NCI-H510A treated with DMSO at 0.1 percent for 48 hours (cell line): ENCODE measurements around the gene MORC3.
A peak's percentile ranks its signal among the peaks of the same experiment; 100 is the strongest.
"Not testable (repeated sequence)": the region's sequence is repeated elsewhere in the genome, so short reads cannot be mapped to it uniquely, and the experiment has no call there.

Experiments used
- DNase-seq: peaks from one replicate; lab custom pipeline; 2025; lab: John Stamatoyannopoulos, UW

The MORC3 gene, protein sequence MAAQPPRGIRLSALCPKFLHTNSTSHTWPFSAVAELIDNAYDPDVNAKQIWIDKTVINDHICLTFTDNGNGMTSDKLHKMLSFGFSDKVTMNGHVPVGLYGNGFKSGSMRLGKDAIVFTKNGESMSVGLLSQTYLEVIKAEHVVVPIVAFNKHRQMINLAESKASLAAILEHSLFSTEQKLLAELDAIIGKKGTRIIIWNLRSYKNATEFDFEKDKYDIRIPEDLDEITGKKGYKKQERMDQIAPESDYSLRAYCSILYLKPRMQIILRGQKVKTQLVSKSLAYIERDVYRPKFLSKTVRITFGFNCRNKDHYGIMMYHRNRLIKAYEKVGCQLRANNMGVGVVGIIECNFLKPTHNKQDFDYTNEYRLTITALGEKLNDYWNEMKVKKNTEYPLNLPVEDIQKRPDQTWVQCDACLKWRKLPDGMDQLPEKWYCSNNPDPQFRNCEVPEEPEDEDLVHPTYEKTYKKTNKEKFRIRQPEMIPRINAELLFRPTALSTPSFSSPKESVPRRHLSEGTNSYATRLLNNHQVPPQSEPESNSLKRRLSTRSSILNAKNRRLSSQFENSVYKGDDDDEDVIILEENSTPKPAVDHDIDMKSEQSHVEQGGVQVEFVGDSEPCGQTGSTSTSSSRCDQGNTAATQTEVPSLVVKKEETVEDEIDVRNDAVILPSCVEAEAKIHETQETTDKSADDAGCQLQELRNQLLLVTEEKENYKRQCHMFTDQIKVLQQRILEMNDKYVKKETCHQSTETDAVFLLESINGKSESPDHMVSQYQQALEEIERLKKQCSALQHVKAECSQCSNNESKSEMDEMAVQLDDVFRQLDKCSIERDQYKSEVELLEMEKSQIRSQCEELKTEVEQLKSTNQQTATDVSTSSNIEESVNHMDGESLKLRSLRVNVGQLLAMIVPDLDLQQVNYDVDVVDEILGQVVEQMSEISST

DNA sequence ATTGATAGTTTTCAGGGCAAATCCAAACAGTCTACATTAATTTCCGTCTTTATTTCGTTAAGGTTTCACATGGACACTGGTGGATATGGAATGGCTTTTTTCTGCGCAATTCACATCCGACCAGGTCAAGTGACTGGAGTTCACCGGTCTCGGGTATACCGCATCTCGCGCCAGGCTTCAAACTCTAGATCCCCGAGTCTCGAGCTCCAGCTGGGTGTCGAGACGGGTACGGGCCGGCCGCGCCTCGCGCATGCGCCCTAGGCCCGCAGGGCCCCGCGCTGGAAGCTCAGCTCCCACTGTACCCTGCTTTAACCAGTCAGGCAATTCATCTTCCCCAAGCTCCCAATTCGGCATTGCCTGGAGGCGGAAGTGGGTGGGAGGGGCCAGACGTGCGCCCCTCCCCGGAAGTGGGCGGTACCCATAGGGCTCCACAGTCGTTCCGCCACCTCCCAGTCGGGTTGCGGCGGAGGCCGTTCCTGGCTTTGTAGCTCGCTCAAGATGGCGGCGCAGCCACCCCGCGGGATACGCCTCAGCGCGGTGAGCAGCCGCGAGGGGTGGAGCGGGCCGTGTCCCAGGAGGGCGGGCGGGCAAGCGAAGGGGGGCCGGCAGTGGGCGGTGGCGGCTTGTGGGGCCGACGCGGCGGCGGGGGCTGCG lies at the start of gene MORC3:
Gene MORC3, plus strand, starts transcription at position 431 of the 654 bp plus-strand sequence. Its CDS starts 68 bp downstream, at position 499.
- peak; percentile 98 for DNase-seq

DNA sequence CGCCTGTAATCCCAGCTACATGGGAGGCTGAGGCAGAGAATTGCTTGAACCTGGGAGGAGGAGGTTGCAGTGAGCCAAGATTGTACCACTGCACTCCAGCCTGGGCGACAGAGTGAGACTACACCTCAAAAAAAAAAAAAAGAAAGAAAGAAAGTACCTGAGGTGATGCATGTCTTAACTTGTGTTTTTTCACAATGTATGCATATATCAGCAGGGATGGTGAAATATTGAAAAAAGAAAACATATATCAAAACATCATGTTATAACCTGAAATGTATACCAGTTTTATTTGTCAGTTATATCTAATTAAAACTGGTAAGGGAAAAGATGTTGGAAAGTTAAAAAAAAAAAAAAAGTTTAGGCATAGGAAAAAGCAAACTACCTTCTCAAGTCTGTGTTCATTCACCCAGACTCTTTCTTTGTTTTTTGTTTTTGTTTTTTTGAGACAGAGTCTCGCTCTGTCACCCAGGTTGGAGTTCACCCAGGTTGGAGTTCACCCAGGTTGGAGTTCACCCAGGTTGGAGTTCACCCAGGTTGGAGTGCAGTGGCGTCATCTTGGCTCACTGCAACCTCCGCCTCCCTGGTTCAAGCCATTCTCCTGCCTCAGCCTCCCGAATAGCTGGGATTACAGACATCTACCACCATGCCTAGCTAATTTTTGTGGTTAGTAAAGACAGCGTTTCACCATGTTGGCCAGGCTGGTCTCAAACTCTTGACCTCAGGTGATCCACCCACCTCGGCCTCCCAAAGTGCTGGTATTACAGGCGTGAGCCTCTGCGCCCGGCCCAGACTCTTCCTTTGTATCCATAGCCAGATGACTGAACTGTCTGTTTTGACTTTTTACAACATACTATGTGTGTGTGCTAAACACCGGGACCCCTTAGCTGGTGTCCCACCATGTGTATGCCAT lies 49.0 kb upstream of the MORC3 start:
- DNase-seq: not testable (repeated sequence)

DNA sequence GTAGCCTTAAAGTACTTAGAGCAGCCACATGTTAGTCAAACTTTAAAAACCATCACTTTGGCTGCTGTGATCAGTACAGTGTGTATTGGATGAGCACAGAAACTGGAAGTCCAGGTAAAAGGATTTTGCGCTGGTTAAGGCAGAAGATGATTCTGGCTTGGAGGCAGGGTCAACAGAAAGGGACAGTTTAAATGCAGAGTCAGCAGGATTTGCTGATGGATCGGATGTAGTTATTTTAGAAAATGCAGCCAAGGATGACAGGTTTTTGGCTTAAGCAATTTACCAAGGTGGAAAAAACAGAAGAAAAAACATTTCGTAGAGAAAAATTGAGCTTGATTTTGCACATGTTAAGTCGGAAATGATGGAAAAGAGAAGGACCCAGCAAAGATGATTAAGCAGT lies 45.9 kb upstream of the MORC3 start:
- no peak for DNase-seq

DNA sequence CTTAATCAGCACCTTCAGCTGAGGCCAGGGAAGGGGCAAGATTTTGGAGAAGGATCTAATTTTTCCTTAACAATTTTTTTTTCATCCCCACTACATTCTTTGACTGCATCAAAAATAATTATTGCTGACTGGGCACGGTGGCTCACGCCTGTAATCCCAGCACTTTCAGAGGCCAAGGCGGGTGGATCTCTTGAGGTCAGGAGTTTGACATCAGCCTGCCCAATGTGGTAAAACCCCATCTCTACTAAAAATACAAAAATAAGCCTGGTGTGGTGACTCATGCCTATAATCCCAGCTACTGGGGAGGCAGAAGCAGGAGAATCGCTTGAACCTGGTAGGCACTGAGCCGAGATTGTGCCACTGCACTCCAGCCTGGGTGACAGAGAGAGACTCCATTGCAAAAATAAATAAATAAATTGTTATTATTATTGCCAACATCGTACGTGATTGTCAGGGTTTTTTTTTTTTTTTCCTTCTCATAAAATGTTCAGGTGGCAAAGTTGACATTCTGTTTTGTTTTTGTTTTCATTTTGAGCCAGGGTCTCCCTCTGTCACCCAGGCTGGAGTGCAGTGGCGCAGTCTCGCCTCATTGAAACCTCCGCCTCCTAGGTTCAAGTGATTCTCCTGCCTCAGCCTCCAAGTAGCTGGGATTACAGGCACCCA lies 37.3 kb upstream of the MORC3 start:
- no peak for DNase-seq

DNA sequence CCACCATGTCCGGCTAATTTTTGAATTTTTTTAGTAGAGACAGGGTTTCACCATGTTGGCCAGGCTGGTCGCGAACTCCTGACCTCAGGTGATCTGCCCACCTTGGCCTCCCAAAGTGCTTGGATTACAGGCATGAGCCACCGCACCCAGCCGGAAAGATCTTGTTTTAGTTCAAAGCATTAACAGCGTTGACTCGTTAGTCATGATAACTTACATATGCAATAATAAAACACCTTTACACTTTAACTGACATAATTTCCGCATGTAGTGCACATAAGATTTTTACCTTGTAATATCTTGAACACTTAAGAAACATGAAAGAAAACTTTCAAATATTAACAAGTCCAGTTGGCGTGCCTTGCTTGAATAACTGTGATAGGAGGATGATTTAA lies 36.8 kb upstream of the MORC3 start:
- DNase-seq: not testable (repeated sequence)

DNA sequence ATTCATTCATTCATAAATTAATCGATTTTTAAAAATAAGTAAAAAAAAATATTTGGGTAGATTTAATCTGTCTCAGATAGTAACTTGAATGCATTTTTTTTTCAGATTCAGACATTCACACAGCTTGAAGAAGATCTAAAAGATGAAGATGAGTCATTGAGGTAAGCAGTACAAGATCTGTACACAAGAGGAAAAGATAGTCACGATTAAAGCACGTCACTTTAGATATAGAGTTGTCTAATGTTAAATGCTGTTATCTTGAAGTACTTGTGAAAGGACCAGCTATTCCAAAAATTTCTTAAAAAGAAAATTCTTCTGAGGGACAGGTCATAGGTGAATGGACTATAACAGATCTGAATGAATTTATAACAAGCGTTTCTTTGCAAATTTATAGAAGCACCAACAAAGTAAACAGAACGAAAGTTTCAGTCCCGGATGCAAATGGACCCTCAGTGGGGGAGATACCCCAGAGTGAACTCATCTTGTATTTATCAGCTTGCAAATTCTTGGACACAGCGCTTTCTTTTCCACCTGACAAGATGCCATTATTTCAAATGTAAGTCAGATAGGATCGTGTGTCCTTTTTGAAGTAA lies 31.2 kb upstream of the MORC3 start:
- no peak for DNase-seq

DNA sequence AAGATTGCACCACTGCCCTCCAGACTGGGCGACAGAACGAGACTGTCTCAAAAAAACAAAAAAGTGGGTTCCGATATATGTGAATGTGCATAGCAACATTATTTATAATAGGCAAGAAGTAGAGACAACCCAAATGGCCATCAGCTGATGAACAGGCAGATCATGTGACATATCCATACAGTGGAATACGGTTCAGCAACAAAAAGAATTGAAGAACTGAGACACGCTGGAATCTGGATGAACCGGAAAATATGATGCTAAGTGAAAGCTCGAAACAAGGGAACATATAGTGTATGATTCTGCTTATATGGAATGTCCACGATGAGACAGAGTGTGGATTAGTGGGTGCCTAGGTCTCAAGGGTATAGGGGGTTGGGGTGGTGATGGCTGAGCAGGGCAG lies 28.5 kb upstream of the MORC3 start:
- no peak for DNase-seq

DNA sequence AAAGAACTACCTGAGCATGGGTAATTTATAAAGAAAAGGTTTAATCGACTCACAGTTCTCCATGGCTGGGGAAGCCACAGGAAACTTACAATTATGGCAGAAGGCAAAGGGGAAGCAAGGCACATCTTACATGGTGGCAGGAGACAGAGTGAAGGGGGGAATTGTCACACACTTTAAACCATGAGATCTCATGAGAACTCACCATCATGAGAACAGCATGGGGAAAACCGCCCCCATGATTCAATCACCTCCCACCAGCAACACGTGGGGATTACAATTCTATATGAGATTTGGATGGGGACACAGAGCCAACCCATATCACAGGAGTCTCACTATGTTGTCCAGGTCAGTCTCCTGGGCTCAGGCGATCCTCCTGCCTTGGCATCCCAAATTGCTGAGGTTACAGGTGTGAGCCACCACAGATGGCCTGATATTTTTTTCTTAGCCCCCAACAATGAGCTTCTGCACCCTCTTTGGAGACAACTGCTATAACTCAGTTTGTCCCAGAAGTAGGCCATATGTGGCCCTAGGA lies 22.5 kb upstream of the MORC3 start:
- DNase-seq: no peak

DNA sequence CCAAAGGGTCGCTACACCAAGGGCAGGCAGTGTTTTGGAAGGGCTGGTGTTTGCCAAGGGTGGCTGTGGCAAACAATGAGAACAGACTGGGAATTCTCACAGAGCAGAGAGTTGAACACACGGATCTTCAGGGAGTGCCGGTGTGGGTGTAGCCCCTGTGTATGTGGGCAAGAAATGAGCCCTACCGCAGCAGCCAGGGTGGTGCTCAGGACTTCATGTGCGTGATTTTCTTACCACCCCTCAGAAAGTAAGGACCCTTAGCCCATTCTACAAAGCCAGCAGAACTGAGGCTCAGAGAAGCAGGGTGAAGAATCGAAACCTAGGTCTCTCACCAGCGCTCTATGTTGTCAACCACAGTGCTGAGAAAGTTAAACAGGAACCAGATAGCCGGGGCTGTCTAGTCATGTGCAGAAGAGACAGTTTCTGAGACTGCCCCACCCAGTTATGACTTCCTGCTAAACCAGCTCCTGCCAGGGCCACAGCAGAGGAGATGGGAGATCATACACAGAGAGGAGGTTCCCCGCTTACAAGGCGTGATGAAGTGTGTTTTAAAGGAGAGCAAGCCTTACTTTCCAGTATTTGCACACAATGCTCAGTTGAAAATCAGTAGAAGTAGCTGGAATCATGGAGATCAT lies 21.9 kb upstream of the MORC3 start:
- peak; percentile 28 for DNase-seq

DNA sequence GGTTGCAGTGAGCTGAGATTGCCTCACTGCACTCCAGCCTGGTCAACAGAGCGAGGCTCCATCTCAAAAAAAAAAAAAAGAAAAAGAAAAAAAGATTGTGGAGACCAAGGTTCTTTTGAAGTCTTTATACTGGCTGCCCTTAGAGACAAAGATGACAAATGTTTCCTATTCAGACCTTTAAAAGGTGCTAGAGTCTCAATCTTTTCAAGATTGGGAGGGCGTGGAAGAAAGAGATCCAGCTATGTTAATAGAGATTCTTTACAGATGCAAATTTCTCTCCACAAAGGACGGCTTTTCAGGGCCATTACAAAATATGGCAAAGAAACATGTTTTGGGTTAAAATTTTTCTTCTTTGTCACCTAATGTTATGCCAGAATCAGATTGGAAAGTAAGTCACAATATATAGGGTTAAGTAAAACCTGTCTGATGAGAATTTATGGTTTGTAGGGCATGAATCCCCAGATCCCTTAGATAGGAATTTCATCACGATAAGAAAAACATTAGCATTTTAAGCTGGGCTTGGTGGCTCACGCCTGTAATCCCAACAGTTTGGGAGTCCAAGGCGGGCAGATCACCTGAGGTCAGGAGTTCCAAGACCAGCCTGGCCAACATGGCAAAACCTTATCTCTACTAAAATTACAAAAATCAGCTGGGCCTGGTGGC lies 13.0 kb upstream of the MORC3 start:
- no peak for DNase-seq

DNA sequence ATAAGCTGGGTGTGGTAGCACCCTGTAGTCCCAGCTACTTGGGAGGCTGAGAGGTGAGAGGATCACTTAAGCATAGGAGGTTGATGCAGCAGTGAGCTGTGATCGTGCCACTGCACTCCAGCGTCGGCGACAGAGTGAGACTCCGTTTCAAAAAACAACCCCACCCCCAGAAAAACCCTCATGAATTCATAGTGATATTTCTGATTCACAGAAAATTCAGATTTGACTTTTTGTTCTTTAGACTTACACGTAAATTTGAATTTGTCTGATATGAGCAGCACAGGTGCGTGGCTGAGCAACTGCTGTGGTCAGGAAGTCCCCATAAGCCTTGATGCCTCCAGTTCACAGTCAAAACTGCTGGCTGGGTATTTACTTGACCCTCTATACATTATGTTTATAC lies 10.0 kb upstream of the MORC3 start:
- no peak for DNase-seq

DNA sequence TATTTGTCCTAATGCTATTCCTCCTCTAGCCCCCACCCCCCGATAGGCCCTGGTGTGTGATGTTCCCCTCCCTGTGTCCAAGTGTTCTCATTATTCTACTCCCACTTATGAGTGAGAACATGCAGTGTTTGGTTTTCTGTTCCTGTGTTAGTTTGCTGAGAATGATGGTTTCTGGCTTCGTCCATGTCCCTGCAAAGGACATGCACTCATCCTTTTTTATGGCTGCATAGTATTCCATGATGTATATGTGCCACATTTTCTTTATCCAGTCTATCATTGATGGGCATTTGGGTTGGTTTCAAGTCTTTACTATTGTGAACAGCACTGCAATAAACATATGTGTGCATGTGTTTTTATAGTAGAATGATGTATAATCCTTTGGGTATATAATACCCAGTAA lies 6.6 kb upstream of the MORC3 start:
- not testable (repeated sequence) for DNase-seq

DNA sequence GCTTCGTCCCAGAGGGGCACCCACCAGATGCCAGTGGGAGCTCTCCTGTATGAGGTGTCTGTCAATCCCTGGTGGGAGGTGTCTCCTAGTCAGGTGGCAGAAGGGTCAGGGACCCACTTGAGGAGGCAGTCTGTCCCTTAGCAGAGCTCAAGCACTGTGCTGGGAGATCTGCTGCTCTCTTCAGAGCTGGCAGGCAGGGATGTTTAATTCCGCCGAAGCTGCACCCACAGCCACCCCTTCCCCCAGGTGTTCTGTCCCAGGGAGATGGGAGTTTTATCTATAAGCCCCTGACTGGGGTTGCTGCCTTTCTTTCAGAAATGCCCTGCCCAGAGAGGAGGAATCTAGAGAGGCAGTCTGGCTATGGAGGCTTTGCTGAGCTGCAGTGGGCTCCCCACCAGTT lies 4.0 kb upstream of the MORC3 start:
- not testable (repeated sequence) for DNase-seq

DNA sequence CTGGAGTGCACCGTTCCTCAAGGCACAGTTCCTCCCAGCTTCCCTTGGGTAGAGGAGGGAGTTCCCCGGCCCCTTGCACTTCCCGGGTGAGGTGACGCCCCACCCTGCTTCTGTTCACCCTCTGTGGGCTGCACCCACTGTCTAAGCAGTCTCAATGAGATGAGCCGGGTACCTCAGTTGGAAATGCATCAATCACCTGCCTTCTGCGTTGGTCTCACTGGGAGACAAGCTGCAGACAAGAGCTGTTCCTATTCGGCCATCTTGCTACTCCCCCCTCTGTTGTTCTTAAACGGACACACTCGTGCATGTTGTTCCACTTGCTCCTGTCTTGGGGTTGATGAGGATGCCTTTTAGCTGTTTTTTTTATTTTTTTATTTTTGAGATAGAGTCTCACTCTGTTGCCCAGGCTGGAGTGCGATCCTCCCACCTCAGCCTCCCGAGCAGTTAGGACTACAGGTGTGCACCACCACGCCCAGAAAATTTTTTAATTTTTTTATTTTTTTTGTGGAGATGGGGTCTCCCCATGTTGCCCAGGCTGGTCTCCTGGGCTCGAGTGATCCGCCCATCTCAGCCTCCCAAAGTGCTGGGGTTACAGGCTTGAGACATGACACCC lies 3.0 kb upstream of the MORC3 start:
- no peak for DNase-seq

DNA sequence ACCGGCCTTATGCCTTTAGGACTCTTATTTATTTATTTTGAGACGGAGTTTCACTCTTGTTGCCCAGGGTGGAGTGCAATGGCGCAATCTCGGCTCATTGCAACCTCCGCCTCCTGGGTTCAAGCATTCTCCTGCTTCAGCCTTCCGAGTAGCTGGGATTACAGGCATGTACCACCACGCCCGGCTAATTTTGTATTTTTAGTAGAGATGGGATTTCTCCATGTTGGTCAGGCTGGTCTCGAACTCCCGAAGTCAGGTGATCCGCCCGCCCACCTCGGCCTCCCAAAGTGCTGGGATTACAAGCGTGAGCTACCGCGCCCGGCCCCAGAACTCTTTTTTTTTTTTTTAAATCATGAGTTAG lies 611 bp upstream of the MORC3 start:
- DNase-seq: not testable (repeated sequence)

DNA sequence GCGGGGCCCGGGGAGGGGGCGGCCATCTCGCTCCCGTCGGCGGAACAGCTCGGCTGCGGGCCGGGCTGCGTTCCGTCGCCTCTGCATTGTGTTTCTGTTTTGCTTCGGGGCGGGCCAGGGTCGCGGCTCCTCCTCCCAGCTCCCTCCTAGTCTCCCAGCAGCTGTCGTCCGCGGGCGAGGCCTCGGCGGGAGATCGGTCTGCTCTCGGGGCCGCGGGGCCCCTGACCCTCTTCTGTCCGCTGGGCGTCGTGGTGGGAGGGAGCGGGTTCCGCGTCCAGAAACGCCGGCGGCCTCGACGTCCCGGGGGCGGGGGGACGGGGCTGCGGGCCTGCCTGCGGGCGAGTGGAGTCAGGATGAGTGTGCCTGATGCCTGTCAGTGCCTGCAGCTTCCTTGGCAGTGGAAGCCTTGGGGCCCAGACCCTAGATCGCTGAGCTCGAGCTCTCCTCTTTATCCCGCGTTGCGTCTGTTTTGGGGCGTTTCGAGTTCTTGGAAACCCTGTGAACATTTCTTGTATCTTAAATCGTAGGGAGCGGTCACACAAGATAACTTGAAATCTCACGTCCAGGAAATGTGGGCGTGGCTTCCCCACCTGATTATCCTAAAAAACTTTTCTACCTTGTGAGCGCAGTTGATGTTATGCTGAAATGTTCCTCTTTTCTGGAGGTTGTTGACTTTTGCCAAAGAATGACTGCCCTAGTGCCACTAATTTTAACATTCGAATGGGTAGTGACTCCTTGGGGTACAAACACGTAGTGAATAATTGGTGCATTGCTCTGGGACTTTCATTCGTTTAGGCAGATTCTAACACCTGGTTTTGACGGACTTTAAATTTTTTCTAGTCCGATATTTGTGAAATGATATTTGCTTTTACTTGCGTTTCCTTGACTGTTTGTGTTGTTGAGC lies 676 bp downstream of the MORC3 start:
- DNase-seq: peak; percentile 43

DNA sequence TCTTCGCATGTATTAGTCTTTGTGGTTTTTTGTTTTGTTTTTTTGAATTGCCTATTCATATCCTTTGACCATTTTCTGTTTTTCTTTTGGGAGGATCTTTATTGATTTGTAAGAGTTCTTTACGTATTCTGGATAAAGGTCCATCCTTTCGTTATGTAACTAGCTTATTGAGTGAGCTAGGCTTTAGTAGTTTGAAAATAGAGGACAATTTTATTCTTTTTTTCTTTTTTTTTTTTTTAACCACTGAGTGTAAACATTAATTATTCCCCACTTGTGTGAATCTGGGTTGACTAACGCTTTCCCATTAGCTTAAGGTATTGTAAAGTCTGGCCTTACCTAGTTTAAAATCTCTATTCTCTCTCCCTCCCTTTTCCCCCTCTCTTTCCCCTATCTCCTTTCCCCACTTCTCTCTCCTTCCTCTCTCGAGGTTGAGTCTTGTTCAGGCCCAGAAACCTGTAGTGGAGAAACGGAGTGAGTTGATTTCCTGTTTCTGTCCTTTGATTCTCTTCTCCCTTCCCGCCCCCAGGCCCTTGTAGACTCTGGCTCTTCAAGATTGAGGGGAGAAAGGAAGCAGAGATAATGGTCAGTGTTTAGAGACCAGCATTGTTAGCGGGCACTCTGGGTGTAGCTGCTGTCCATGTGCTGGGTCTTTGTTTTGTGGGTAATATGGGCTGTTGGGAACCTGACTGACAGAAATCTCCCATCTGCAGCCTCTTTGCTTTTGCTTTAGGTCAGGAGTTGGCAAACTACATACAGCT lies 1.5 kb downstream of the MORC3 start:
- DNase-seq: peak; percentile 7
